Hepatocyte (in vitro differentiated cells): ENCODE results near the gene LAMC2.

Source experiments
- CTCF ChIP-seq: fragments of 200-600 bp; sonication (generic); IDR thresholded peaks from 2 replicates; pipeline ENCODE4 v1.5.1; 2016; ENCODE audit warnings: antibody characterized with exemption, mild to moderate bottlenecking; ENCODE audit not compliant: poor library complexity
- EZH2phosphoT487 ChIP-seq: fragments of 200-600 bp; sonication (generic); IDR thresholded peaks from one replicate; pipeline ENCODE4 v1.6.1; 2018; ENCODE audit warnings: antibody characterized with exemption, mild to moderate bottlenecking, low read depth, moderate library complexity; ENCODE audit not compliant: unreplicated experiment, severe bottlenecking

- TF ChIP-seq CTCF: no peak
- no peak for TF ChIP-seq EZH2phosphoT487
Observed at GRCh38 chr1:183166454-183166853, 19.6 kb upstream of the LAMC2 start.
